ENCODE results near the gene FOXF2.

DNA sequence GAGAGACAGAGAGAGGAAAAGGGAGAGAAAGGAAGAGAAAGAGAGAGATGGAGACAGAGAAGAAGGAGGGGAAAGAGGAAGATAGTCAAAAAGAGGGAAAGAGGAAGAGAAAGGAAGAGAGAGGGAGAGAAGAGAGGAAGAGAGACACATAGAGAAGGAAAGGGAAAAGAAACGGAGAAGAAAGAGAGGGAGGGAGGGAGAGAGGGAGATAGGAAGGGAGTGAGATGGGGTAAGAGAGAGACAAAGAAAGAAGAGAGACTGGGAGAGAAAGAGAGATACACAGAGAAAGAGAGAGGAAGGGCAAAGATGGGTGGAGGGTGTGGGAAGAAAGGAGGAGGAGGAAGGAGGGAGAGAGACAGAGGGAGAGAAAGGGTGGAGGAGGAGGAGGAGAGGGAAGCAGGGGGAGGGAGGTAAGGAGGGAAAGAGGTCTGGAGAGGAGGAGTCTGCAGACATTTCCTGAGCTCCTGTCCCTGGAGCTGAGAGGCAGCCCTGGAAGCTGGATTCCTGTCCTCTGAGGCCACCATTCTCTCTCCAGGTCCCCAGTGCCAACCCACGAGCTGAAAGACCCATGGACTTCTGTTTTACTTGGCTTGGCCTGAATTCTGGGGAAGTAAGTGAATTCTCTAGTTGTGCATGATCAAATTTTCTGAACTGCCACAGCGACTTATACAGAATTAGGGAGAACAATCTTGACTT is 9.9 kb downstream of the FOXF2 start:
- no peak for TF ChIP-seq POLR2AphosphoS2 (IDR thresholded peaks at IDR 0.05; ENCODE audit: low read depth, low read length)
- TF ChIP-seq, protein P1, sequence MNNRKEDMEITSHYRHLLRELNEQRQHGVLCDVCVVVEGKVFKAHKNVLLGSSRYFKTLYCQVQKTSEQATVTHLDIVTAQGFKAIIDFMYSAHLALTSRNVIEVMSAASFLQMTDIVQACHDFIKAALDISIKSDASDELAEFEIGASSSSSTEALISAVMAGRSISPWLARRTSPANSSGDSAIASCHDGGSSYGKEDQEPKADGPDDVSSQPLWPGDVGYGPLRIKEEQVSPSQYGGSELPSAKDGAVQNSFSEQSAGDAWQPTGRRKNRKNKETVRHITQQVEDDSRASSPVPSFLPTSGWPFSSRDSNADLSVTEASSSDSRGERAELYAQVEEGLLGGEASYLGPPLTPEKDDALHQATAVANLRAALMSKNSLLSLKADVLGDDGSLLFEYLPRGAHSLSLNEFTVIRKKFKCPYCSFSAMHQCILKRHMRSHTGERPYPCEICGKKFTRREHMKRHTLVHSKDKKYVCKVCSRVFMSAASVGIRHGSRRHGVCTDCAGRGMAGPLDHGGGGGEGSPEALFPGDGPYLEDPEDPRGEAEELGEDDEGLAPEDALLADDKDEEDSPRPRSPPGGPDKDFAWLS (CRISPR knock-in tag; IDR thresholded peaks at IDR 0.05; ENCODE audit: borderline replicate concordance) = no peak
- no peak for TF ChIP-seq MLX (CRISPR knock-in tag; IDR thresholded peaks at IDR 0.05)
- no peak for TF ChIP-seq EZH2 (conservative IDR thresholded peaks at IDR 0.05; ENCODE audit: low read depth, low read length)
- no peak for TF ChIP-seq HNRNPLL (IDR thresholded peaks at IDR 0.05; ENCODE audit: low read depth, low read length, poor library complexity, severe bottlenecking)

Measured in HepG2 (cell line).